ENCODE measurements around the gene SYAP1. TPM values are rescaled to one million over a fixed set of nuclear protein-coding genes. Genes with fewer than 3 reads are reported as not detected.

SYAP1 gene
- total RNA-seq, 3 donors from 2014 or later (not counting 1 experiment from before 2014, with no cell fraction given) = 42.9 to 58.4 (median 45.4) TPM

GRCh38 chrX:16730450-16730849, 11.0 kb downstream of the SYAP1 start:
- Mint-ChIP-seq H3K4me1 (peaks cover 12 to 14% of the 10 kb centered on the region in 2 donors), H3K27ac (no peak overlapping the region), H3K9me3 (no peaks in the 10 kb centered on the region), H3K4me3 (no peak overlapping the region), H3K27me3 (ENCODE audit: low read depth in 2 of 2) (no peaks in the 10 kb centered on the region), H3K36me3 (no peaks in the 10 kb centered on the region)
- H3K27me3 ChIP-seq (ENCODE audit: control insufficient read depth, insufficient read depth, low read length) = no peaks in the 10 kb centered on the region
- intact Hi-C loops (cut with micrococcal nuclease) = no loop called here
- no peak for TF ChIP-seq CTCF (IDR thresholded peaks at IDR 0.05)
- DNase-seq = no peak
- ATAC-seq = no peak
- H3K4me3 ChIP-seq (ENCODE audit: low read length) = no peak overlapping the region
- H3K27ac ChIP-seq (ENCODE audit: low read length) = no peak overlapping the region
- H3K4me1 ChIP-seq (ENCODE audit: control insufficient read depth, insufficient read depth, low read length) = no peaks in the 10 kb centered on the region
- H3K9me3 ChIP-seq (ENCODE audit: control insufficient read depth, insufficient read depth, low read length) = no peaks in the 10 kb centered on the region
- no peaks in the 10 kb centered on the region for H3K36me3 ChIP-seq (ENCODE audit: control insufficient read depth, insufficient read depth, low read length)
- whole genome bisulfite sequencing (ENCODE audit: insufficient coverage) = 100% methylated on average over 1 of the region's 1 CpG

- no peaks in the 10 kb centered on the region for H3K27me3 ChIP-seq (ENCODE audit: control insufficient read depth, insufficient read depth, low read length)
- intact Hi-C loops (cut with micrococcal nuclease) = no loop called here
- Mint-ChIP-seq H3K27ac (no peak overlapping the region), H3K27me3 (ENCODE audit: low read depth in 2 of 2) (no peaks in the 10 kb centered on the region), H3K9me3 (no peaks in the 10 kb centered on the region), H3K36me3 (peaks cover 13% of the 10 kb centered on the region), H3K4me1 (peaks cover 5 to 7% of the 10 kb centered on the region in 2 donors), H3K4me3 (no peak overlapping the region)
- ATAC-seq = no peak
- no peak overlapping the region for H3K27ac ChIP-seq (ENCODE audit: low read length)
- H3K4me3 ChIP-seq (ENCODE audit: low read length) = no peak overlapping the region
- DNase-seq = no peak
- H3K36me3 ChIP-seq (ENCODE audit: control insufficient read depth, insufficient read depth, low read length) = peaks cover 13% of the 10 kb centered on the region
- no peaks in the 10 kb centered on the region for H3K9me3 ChIP-seq (ENCODE audit: control insufficient read depth, insufficient read depth, low read length)
- TF ChIP-seq CTCF (IDR thresholded peaks at IDR 0.05) = no peak
- no peaks in the 10 kb centered on the region for H3K4me1 ChIP-seq (ENCODE audit: control insufficient read depth, insufficient read depth, low read length)
Measured at GRCh38 chrX:16733013-16733412, 13.6 kb downstream of the SYAP1 start.

GRCh38 chrX:16737024-16737423, 17.6 kb downstream of the SYAP1 start:
- Histone ChIP-seq H3K9me3 (ENCODE audit: control insufficient read depth, insufficient read depth, low read length) (no peaks in the 10 kb centered on the region), H3K36me3 (ENCODE audit: control insufficient read depth, insufficient read depth, low read length) (peaks cover 15% of the 10 kb centered on the region), H3K27ac (ENCODE audit: low read length) (no peak overlapping the region), H3K4me3 (ENCODE audit: low read length) (no peak overlapping the region), H3K4me1 (ENCODE audit: control insufficient read depth, insufficient read depth, low read length) (no peaks in the 10 kb centered on the region), H3K27me3 (ENCODE audit: control insufficient read depth, insufficient read depth, low read length) (no peaks in the 10 kb centered on the region)
- peaks cover 19% of the 10 kb centered on the region for H3K36me3 Mint-ChIP-seq
- H3K9me3 Mint-ChIP-seq = no peaks in the 10 kb centered on the region
- intact Hi-C loops (cut with micrococcal nuclease) = no loop called here
- H3K4me3 Mint-ChIP-seq = no peak overlapping the region
- ATAC-seq (no peak), DNase-seq (no peak)
- peaks cover 0 to 7% of the 10 kb centered on the region in 2 donors for H3K4me1 Mint-ChIP-seq
- 100% methylated on average over 2 of the region's 5 CpGs for WGBS (ENCODE audit: insufficient coverage)
- H3K27ac Mint-ChIP-seq = no peak overlapping the region
- no peaks in the 10 kb centered on the region for H3K27me3 Mint-ChIP-seq (ENCODE audit: low read depth in 2 of 2)
- TF ChIP-seq CTCF (IDR thresholded peaks at IDR 0.05) = no peak

- no peaks in the 10 kb centered on the region for H3K27me3 Mint-ChIP-seq (ENCODE audit: low read depth in 2 of 2)
- no peak overlapping the region for H3K27ac Mint-ChIP-seq
- Histone ChIP-seq H3K27ac (ENCODE audit: low read length) (no peak overlapping the region), H3K4me1 (ENCODE audit: control insufficient read depth, insufficient read depth, low read length) (no peaks in the 10 kb centered on the region), H3K4me3 (ENCODE audit: low read length) (no peak overlapping the region), H3K27me3 (ENCODE audit: control insufficient read depth, insufficient read depth, low read length) (no peaks in the 10 kb centered on the region), H3K36me3 (ENCODE audit: control insufficient read depth, insufficient read depth, low read length) (peaks cover 26% of the 10 kb centered on the region), H3K9me3 (ENCODE audit: control insufficient read depth, insufficient read depth, low read length) (no peaks in the 10 kb centered on the region)
- intact Hi-C loops (cut with micrococcal nuclease) = no loop called here
- H3K36me3 Mint-ChIP-seq = peaks cover 23% of the 10 kb centered on the region
- no peaks in the 10 kb centered on the region for H3K4me1 Mint-ChIP-seq
- no peak overlapping the region for H3K4me3 Mint-ChIP-seq
- DNase-seq (no peak), ATAC-seq (no peak)
- WGBS (ENCODE audit: insufficient coverage) = 83% methylated on average over 6 of the region's 6 CpGs
- no peaks in the 10 kb centered on the region for H3K9me3 Mint-ChIP-seq
- TF ChIP-seq CTCF (IDR thresholded peaks at IDR 0.05) = no peak
Measured at GRCh38 chrX:16739574-16739973, 20.2 kb downstream of the SYAP1 start.
